K562 (cell line): Measurements from ENCODE around the gene MICAL2. TPM values are rescaled to one million over a fixed set of nuclear protein-coding genes. Genes with fewer than 3 reads are reported as not detected.
A peak's percentile ranks its signal among the peaks of the same experiment; 100 is the strongest.

Source experiments
- ATF7 ChIP-seq: fragments of 450-650 bp; IDR thresholded peaks from 2 replicates; pipeline ENCODE4 v1.7.1; 2014; ENCODE audit warnings: mild to moderate bottlenecking, moderate library complexity
- BRF1 ChIP-seq: IDR thresholded peaks from 3 replicates; pipeline ENCODE4 v1.6.1; 2011; ENCODE audit warnings: borderline replicate concordance, mild to moderate bottlenecking; ENCODE audit not compliant: insufficient read length; ENCODE audit errors: extremely low read depth
- ETV1 ChIP-seq: fragments of 450-650 bp; conservative IDR thresholded peaks from 2 replicates; pipeline ENCODE4 v1.6.1; 2016; ENCODE audit warnings: missing genetic modification characterization, control low read depth, low read depth, missing compliant biosample characterization
- GABPB1 ChIP-seq: sonication (generic); formaldehyde crosslinking; IDR thresholded peaks from 2 replicates; pipeline ENCODE4 v1.8.0; 2022; ENCODE audit warnings: mild to moderate bottlenecking, missing genetic modification reagents
- GATAD2A ChIP-seq: fragments of 450-650 bp; IDR thresholded peaks from 2 replicates; pipeline ENCODE4 v1.6.1; 2017
- HMBOX1 ChIP-seq: sonication (generic); IDR thresholded peaks from 2 replicates; pipeline ENCODE4 v1.6.1; 2016
- HOMEZ ChIP-seq: fragments of 250-450 bp; sonication (Bioruptor Pico); IDR thresholded peaks from 2 replicates; pipeline ENCODE4 v1.4.0; 2020; ENCODE audit warnings: mild to moderate bottlenecking, moderate library complexity
- NR1H2 ChIP-seq: sonication (generic); formaldehyde crosslinking; IDR thresholded peaks from 2 replicates; pipeline ENCODE4 v1.4.0; 2020; ENCODE audit warnings: mild to moderate bottlenecking, missing genetic modification reagents
- PHTF2 ChIP-seq: fragments of 250-450 bp; sonication (Bioruptor Pico); IDR thresholded peaks from 2 replicates; pipeline ENCODE4 v1.5.0; 2021; ENCODE audit warnings: mild to moderate bottlenecking
- SIN3A ChIP-seq, 2 experiments: fragments of 150-350 bp in 1 of 2; IDR thresholded peaks; 2 replicates each; pipeline ENCODE4 v1.6.1; 2011 to 2016; ENCODE audit warnings: borderline replicate concordance in 2 of 2, low read depth in 2 of 2, low read length in 2 of 2, mild to moderate bottlenecking in 2 of 2, moderate library complexity in 2 of 2; ENCODE audit not compliant: control insufficient read depth in 1 of 2
- ZBTB2 ChIP-seq: fragments of 450-650 bp; IDR thresholded peaks from 2 replicates; pipeline ENCODE4 v1.6.1; 2016; ENCODE audit warnings: antibody characterized with exemption
- ZC3H8 ChIP-seq: fragments of 450-650 bp; IDR thresholded peaks from 2 replicates; pipeline ENCODE4 v1.6.1; 2017
- ZNF23 ChIP-seq: fragments of 250-450 bp; sonication (Bioruptor Pico); IDR thresholded peaks from 2 replicates; pipeline ENCODE4 v1.4.0; 2020; ENCODE audit warnings: mild to moderate bottlenecking
- ZNF318 ChIP-seq, 2 experiments: fragments of 450-650 bp; IDR thresholded peaks; 2 replicates each; pipeline ENCODE4 v1.6.1; 2016; ENCODE audit warnings: mild to moderate bottlenecking in 2 of 2, borderline replicate concordance in 1 of 2, low read depth in 1 of 2, moderate library complexity in 1 of 2
- ZNF830 ChIP-seq: fragments of 250-450 bp; sonication (Bioruptor Pico); IDR thresholded peaks from 2 replicates; pipeline ENCODE4 v1.5.0; 2021; ENCODE audit warnings: mild to moderate bottlenecking
- polyA plus RNA-seq, 8 experiments: library from polyadenylated mRNA; depleted of rRNA in 4 of 8; stranded (reverse) in 5 of 8; unstranded in 3 of 8; fragments of >200 nt; fragmentation: Nextera tagmentation in 2 of 8; fragmentation: Illumina TruSeq in 1 of 8; extraction: Ambion mirVana in 2 of 8; extraction: Trizol in 1 of 8; gene quantifications; 2 replicates each; pipeline versions ENCODE4 v1.2.1 to v1.2.3, GENCODE V29; 2011 to 2014; ENCODE audit warnings: inconsistent platforms in 1 of 8, missing spikeins in 1 of 8
- total RNA-seq, 7 experiments: library from RNA; depleted of rRNA in 6 of 7; stranded (reverse); fragments of >200 nt in 6 of 7; fragmentation: Illumina TruSeq in 2 of 7; extraction: Trizol in 2 of 7; gene quantifications; 2 replicates each; pipeline versions ENCODE4 v1.2.1 to v1.2.3, GENCODE V29; 2011 to 2021; ENCODE audit warnings: low replicate concordance in 1 of 7

MICAL2 gene
- total and polyA plus RNA-seq, 9 of the 15 experiments (the other 6 are each of a cell fraction or from before 2014, with no cell fraction given): 4.7 to 64.2 (median 33.6) TPM

GRCh38 chr11:12114193-12115033 is 4.0 kb downstream of the MICAL2 start (continued):
- TF ChIP-seq ZNF318 (IDR thresholded peaks at IDR 0.05; ENCODE audit: borderline replicate concordance in 1 of 2, low read depth in 1 of 2) (peak in 1 of 2 experiments; percentile 89; a peak in 2 of 4 replicates), ZNF23 (CRISPR knock-in tag) (no peak), ETV1 (peak; percentile 50; the same call in 1 of the 2 replicates), ATF7 (peak; percentile 55; the same call in 1 of the 2 replicates), GABPB1 (CRISPR knock-in tag) (no peak), ZC3H8 (no peak), NR1H2 (CRISPR knock-in tag) (no peak), HOMEZ (CRISPR knock-in tag) (no peak), BRF1 (no peak), GATAD2A (no peak), SIN3A (IDR thresholded peaks at IDR 0.05; ENCODE audit: borderline replicate concordance in 2 of 2, control insufficient read depth in 1 of 2, low read depth in 2 of 2, low read length in 2 of 2) (no peak), PHTF2 (CRISPR knock-in tag) (no peak), ZNF830 (CRISPR knock-in tag) (no peak), ZBTB2 (0 out of 2 replicates have a peak, but pooled peaks have one; percentile 28), HMBOX1 (peak; percentile 70; the same call in 1 of the 2 replicates)
